HEK293 (cell line): ENCODE results near the gene CNN1.
A peak's percentile ranks its signal among the peaks of the same experiment; 100 is the strongest.

Experiments used
- CTCF ChIA-PET: fragments of 350-600 bp; formaldehyde crosslinking; extraction: SDS; loops from one replicate; lab custom pipeline; 2021; ENCODE audit warnings: antibody characterized with exemption; lab: Yijun Ruan, JAX
- POLR2A ChIA-PET: fragments of 300-600 bp; formaldehyde crosslinking; extraction: SDS; loops from one replicate; lab custom pipeline; 2020; ENCODE audit warnings: antibody characterized with exemption, inconsistent platforms; lab: Yijun Ruan, JAX
- H3K27ac ChIP-seq: fragments of 200-500 bp; sonication (Bioruptor generic); 2 replicates; pipeline ENCODE4 v1.5.1; 2014; ENCODE audit warnings: low read depth, low read length, control low read depth, inconsistent platforms; ENCODE audit errors: extremely low read depth
- H3K36me3 ChIP-seq, 2 experiments: fragments of 200-500 bp in 1 of 2; sonication (Bioruptor generic) in 1 of 2; 1 replicate in 1 of 2; 2 replicates in 1 of 2; pipeline ENCODE4 v1.5.1; 2014 to 2017; ENCODE audit warnings: inconsistent platforms in 2 of 2, low read length in 2 of 2; ENCODE audit not compliant: control insufficient read depth in 2 of 2, insufficient read depth in 1 of 2
- H3K4me1 ChIP-seq: fragments of 200-500 bp; sonication (Bioruptor generic); 2 replicates; pipeline ENCODE4 v1.5.1; 2014; ENCODE audit warnings: mild to moderate bottlenecking, low read length, inconsistent platforms; ENCODE audit not compliant: control insufficient read depth, insufficient read depth
- H3K4me3 ChIP-seq: 2 replicates; pipeline ENCODE4 v1.5.1; 2011; ENCODE audit warnings: low read depth, mild to moderate bottlenecking, control low read depth, low read length, moderate library complexity
- H3K9me3 ChIP-seq: fragments of 200-500 bp; sonication (Bioruptor generic); 2 replicates; pipeline ENCODE4 v1.5.1; 2014; ENCODE audit warnings: low read depth, low read length, inconsistent platforms; ENCODE audit not compliant: control insufficient read depth, insufficient read depth
- BCL11B ChIP-seq: fragments of 450-650 bp; formaldehyde crosslinking; IDR thresholded peaks from 2 replicates; pipeline ENCODE4 v1.5.1; 2016; ENCODE audit warnings: low read depth, missing biosample characterization, missing genetic modification characterization
- GLI2 ChIP-seq: fragments of 450-650 bp; formaldehyde crosslinking; IDR thresholded peaks from 2 replicates; pipeline ENCODE4; 2017; ENCODE audit warnings: missing biosample characterization, missing genetic modification characterization, low read depth, borderline replicate concordance
- PRDM1 ChIP-seq: fragments of 450-650 bp; formaldehyde crosslinking; IDR thresholded peaks from 2 replicates; pipeline ENCODE4; 2016; ENCODE audit warnings: missing biosample characterization, missing genetic modification characterization
- REPIN1 ChIP-seq: fragments of 450-650 bp; formaldehyde crosslinking; IDR thresholded peaks from 2 replicates; pipeline ENCODE4 v1.5.1; 2017; ENCODE audit warnings: missing biosample characterization, missing genetic modification characterization, low read depth
- ZFHX2 ChIP-seq: fragments of 450-650 bp; formaldehyde crosslinking; conservative IDR thresholded peaks from 2 replicates; pipeline ENCODE4 v1.5.1; 2016; ENCODE audit warnings: missing biosample characterization, missing genetic modification characterization
- ZFP37 ChIP-seq: fragments of 450-650 bp; formaldehyde crosslinking; IDR thresholded peaks from 2 replicates; pipeline ENCODE4 v1.5.1; 2016; ENCODE audit warnings: missing biosample characterization, missing genetic modification characterization
- ZNF114 ChIP-seq: fragments of 450-650 bp; formaldehyde crosslinking; IDR thresholded peaks from 2 replicates; pipeline ENCODE4 v1.5.0; 2017; ENCODE audit warnings: missing biosample characterization, missing genetic modification characterization
- ZNF19 ChIP-seq: fragments of 450-650 bp; formaldehyde crosslinking; IDR thresholded peaks from 2 replicates; pipeline ENCODE4; 2016; ENCODE audit warnings: missing biosample characterization, missing genetic modification characterization, low read depth
- ZNF311 ChIP-seq: fragments of 450-650 bp; formaldehyde crosslinking; IDR thresholded peaks from 2 replicates; pipeline ENCODE4 v1.5.1; 2017; ENCODE audit warnings: missing biosample characterization, missing genetic modification characterization, borderline replicate concordance
- ZNF354C ChIP-seq: fragments of 450-650 bp; formaldehyde crosslinking; IDR thresholded peaks from 2 replicates; pipeline ENCODE4 v1.5.1; 2016; ENCODE audit warnings: missing biosample characterization, missing genetic modification characterization, low read depth, borderline replicate concordance
- ZNF366 ChIP-seq: fragments of 450-650 bp; formaldehyde crosslinking; conservative IDR thresholded peaks from 2 replicates; pipeline ENCODE4 v1.5.1; 2016; ENCODE audit warnings: missing biosample characterization, missing genetic modification characterization
- ZNF501 ChIP-seq: fragments of 450-650 bp; formaldehyde crosslinking; IDR thresholded peaks from 2 replicates; pipeline ENCODE4 v1.5.1; 2016; ENCODE audit warnings: missing biosample characterization, missing genetic modification characterization
- ZNF521 ChIP-seq: fragments of 450-650 bp; formaldehyde crosslinking; IDR thresholded peaks from 2 replicates; pipeline ENCODE4 v1.5.1; 2017; ENCODE audit warnings: missing biosample characterization, mild to moderate bottlenecking, missing genetic modification characterization
- ZNF555 ChIP-seq: fragments of 450-650 bp; formaldehyde crosslinking; conservative IDR thresholded peaks from 2 replicates; pipeline ENCODE4 v1.5.1; 2017; ENCODE audit warnings: missing biosample characterization, mild to moderate bottlenecking, missing genetic modification characterization, inconsistent platforms
- ZNF560 ChIP-seq: fragments of 450-650 bp; formaldehyde crosslinking; IDR thresholded peaks from 2 replicates; pipeline ENCODE4 v1.5.1; 2017; ENCODE audit warnings: missing biosample characterization, missing genetic modification characterization, borderline replicate concordance
- ZNF561 ChIP-seq: fragments of 450-650 bp; IDR thresholded peaks from 2 replicates; pipeline ENCODE4 v1.5.1; 2018; ENCODE audit warnings: missing biosample characterization, missing genetic modification characterization, borderline replicate concordance
- ZNF600 ChIP-seq: fragments of 450-650 bp; formaldehyde crosslinking; IDR thresholded peaks from 2 replicates; pipeline ENCODE4 v1.5.1; 2016; ENCODE audit warnings: missing biosample characterization, missing genetic modification characterization
- ZNF624 ChIP-seq: fragments of 450-650 bp; formaldehyde crosslinking; IDR thresholded peaks from 2 replicates; pipeline ENCODE4 v1.5.1; 2017; ENCODE audit warnings: missing biosample characterization, missing genetic modification characterization
- ZNF629 ChIP-seq: fragments of 450-650 bp; formaldehyde crosslinking; IDR thresholded peaks from 2 replicates; pipeline ENCODE4 v1.5.1; 2017; ENCODE audit warnings: missing biosample characterization, missing genetic modification characterization
- ZSCAN23 ChIP-seq: fragments of 450-650 bp; formaldehyde crosslinking; IDR thresholded peaks from 2 replicates; pipeline ENCODE4 v1.5.1; 2016; ENCODE audit warnings: missing biosample characterization, missing genetic modification characterization
- TF ChIP-seq, protein P1 (sequence below): fragments of 450-650 bp; formaldehyde crosslinking; IDR thresholded peaks from 2 replicates; pipeline ENCODE4 v1.5.1; 2016; ENCODE audit warnings: missing biosample characterization, missing genetic modification characterization
- TF ChIP-seq, protein P2 (sequence below): fragments of 450-650 bp; IDR thresholded peaks from 2 replicates; pipeline ENCODE4 v1.5.1; 2018; ENCODE audit warnings: missing biosample characterization, missing genetic modification characterization
- TF ChIP-seq, protein P3 (sequence below): fragments of 450-650 bp; formaldehyde crosslinking; IDR thresholded peaks from 2 replicates; pipeline ENCODE4 v1.5.1; 2016; ENCODE audit warnings: missing biosample characterization, missing genetic modification characterization
- TF ChIP-seq, protein P4 (sequence below): fragments of 450-650 bp; formaldehyde crosslinking; IDR thresholded peaks from 2 replicates; pipeline ENCODE4 v1.5.1; 2016; ENCODE audit warnings: missing biosample characterization, missing genetic modification characterization
- TF ChIP-seq, protein P5 (sequence below): sonication (generic); formaldehyde crosslinking; IDR thresholded peaks from 2 replicates; pipeline ENCODE4 v1.8.1; 2022; ENCODE audit warnings: mild to moderate bottlenecking, moderate library complexity, missing genetic modification reagents

The CNN1 gene

DNA sequence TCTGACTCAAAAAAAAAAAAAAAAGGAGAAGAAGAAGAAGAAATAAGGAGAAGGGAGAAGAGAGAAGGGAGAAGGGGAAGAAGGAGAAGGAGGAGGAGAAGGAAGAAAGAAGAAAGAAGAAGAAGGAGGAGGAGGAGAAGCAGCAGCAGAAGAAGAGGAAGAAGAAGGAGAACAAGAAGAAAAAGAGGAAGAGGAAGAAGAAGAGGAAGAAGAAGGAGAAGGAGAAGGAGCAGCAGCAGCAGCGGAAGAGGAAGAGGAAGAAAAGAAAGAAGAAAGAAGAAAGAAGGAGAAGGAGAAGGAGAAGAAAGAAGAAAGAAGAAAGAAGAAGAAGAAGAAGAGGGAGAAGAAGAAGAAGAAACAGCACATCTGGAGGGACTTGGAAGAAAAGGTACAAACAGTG is 4.1 kb upstream of the CNN1 start:
- no peaks in the 10 kb centered on the region for H3K36me3 ChIP-seq
- ChIA-PET CTCF (interaction anchor here (0.6 kb wide), 1 partner anchor 9 kb away, joined by 5 read pairs; no protein-coding TSS in a partner anchor), POLR2A (interaction anchor here (0.7 kb wide), 1 partner anchor 20 kb away, joined by 4 read pairs; no protein-coding TSS in a partner anchor)
- no peaks in the 10 kb centered on the region for H3K4me1 ChIP-seq
- H3K27ac ChIP-seq, result no peak overlapping the region
- H3K4me3 ChIP-seq, result no peak overlapping the region
- peak; percentile 99 for TF ChIP-seq ZNF366 (tag by site-specific recombination)
- TF ChIP-seq PRDM1, result peak; percentile 25; the same call in 1 of the 2 replicates
- TF ChIP-seq, protein P1, sequence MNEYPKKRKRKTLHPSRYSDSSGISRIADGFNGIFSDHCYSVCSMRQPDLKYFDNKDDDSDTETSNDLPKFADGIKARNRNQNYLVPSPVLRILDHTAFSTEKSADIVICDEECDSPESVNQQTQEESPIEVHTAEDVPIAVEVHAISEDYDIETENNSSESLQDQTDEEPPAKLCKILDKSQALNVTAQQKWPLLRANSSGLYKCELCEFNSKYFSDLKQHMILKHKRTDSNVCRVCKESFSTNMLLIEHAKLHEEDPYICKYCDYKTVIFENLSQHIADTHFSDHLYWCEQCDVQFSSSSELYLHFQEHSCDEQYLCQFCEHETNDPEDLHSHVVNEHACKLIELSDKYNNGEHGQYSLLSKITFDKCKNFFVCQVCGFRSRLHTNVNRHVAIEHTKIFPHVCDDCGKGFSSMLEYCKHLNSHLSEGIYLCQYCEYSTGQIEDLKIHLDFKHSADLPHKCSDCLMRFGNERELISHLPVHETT (tag by site-specific recombination), result 0 out of 2 replicates have a peak, but pooled peaks have one; percentile 58
- no peak for TF ChIP-seq ZNF624 (tag by site-specific recombination)
- TF ChIP-seq, protein P2, sequence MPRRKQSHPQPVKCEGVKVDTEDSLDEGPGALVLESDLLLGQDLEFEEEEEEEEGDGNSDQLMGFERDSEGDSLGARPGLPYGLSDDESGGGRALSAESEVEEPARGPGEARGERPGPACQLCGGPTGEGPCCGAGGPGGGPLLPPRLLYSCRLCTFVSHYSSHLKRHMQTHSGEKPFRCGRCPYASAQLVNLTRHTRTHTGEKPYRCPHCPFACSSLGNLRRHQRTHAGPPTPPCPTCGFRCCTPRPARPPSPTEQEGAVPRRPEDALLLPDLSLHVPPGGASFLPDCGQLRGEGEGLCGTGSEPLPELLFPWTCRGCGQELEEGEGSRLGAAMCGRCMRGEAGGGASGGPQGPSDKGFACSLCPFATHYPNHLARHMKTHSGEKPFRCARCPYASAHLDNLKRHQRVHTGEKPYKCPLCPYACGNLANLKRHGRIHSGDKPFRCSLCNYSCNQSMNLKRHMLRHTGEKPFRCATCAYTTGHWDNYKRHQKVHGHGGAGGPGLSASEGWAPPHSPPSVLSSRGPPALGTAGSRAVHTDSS (tag by site-specific recombination), result peak; percentile 84
- no peak for TF ChIP-seq ZNF561
- no peaks in the 10 kb centered on the region for H3K9me3 ChIP-seq

DNA sequence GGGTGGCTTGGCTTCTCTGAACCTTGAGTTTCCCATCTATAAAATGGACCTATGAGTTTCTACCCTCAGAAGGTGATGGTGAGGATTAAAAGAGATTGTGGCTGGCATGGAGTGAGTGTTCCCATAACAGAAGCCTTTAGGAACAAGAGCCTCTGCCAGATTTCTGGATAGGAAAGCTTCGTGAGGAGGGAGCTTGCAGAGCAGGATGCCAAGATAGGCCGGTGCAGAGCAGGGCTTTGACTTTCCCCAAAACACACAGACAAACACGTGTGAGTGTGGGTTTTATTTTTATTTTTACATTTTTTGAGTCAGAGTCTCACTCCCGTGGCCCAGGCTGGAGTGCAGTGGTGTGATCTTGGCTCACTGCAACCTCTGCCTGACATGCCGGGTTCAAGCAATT is 3.7 kb upstream of the CNN1 start:
- Histone ChIP-seq H3K36me3 (no peaks in the 10 kb centered on the region), H3K4me1 (no peaks in the 10 kb centered on the region), H3K4me3 (no peak overlapping the region), H3K27ac (no peak overlapping the region), H3K9me3 (no peaks in the 10 kb centered on the region)
- CTCF ChIA-PET, result no interaction called here
- POLR2A ChIA-PET, result no interaction called here
- TF ChIP-seq ZNF366 (tag by site-specific recombination), result peak; percentile 31
- peak; percentile 49 for TF ChIP-seq ZNF555 (tag by site-specific recombination)
- TF ChIP-seq ZNF521 (tag by site-specific recombination), result no peak
- peak; percentile 25; the same call in 1 of the 2 replicates for TF ChIP-seq ZNF600

DNA sequence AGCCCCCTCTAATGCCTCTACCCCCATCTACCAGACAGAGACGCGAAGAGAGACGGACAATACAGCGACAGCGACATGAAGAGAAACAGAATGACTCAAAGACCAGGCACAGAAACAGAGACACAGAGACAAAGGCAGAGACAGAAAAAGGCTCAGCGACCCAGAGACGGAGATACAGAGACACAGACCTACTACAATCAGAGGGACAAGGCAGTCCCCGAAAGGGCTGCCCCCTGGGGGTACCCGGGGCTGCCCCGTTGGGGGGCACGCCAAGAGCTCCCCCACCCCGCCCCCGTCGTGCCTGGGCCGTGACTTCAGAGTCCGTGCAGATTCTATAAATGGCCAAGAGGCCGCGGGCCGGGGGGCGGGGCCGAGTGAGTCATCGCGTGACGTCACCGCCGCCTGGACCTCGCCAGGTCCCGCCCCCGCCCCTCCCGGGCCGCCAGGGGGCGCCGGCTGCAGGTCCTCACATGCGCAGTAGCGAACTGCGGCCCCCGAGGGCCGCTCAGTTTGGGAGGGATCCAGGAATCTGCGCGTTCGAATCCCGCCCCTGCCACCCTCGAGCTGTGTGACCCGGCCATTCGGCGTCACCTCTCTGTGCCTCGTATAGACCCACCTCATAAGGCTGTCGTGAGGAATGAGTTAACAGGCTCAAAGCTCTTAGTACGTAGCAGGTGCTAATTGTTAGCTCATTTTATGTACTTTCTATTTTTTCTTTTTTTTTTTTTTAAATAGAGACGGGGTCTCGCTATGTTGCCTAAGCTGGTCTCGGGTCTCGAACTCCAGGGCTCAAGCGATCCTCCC is 2.7 kb upstream of the CNN1 start:
- no peaks in the 10 kb centered on the region for H3K4me1 ChIP-seq
- CTCF ChIA-PET, result interaction anchor here (0.5 to 1.3 kb wide), 14 partner anchors 8 to 1201 kb away, joined by 3 to 5 read pairs (median 3); no protein-coding TSS in a partner anchor
- POLR2A ChIA-PET, result interaction anchor here (0.6 to 1.4 kb wide), 4 partner anchors 16 to 69 kb away, joined by 3 to 5 read pairs (median 4); partner anchors contain the start of gene ELOF1
- H3K9me3 ChIP-seq, result no peaks in the 10 kb centered on the region
- H3K4me3 ChIP-seq, result peak overlapping the region; percentile 28
- no peaks in the 10 kb centered on the region for H3K36me3 ChIP-seq
- H3K27ac ChIP-seq, result no peak overlapping the region
- TF ChIP-seq GLI2 (tag by site-specific recombination) (no peak), BCL11B (tag by site-specific recombination) (no peak), ZSCAN23 (tag by site-specific recombination) (no peak; the same call in 1 of the 2 replicates), ZNF114 (tag by site-specific recombination) (no peak), REPIN1 (tag by site-specific recombination) (0 out of 2 replicates have a peak, but pooled peaks have one; percentile 16), ZNF629 (tag by site-specific recombination) (peak; percentile 97), ZNF560 (no peak), ZNF311 (no peak), ZNF19 (tag by site-specific recombination) (no peak), ZFP37 (no peak), ZNF521 (tag by site-specific recombination) (no peak), ZNF354C (tag by site-specific recombination) (no peak), ZFHX2 (peak; percentile 72), ZNF501 (tag by site-specific recombination) (peak; percentile 18; the same call in 1 of the 2 replicates)
- TF ChIP-seq, protein P3, sequence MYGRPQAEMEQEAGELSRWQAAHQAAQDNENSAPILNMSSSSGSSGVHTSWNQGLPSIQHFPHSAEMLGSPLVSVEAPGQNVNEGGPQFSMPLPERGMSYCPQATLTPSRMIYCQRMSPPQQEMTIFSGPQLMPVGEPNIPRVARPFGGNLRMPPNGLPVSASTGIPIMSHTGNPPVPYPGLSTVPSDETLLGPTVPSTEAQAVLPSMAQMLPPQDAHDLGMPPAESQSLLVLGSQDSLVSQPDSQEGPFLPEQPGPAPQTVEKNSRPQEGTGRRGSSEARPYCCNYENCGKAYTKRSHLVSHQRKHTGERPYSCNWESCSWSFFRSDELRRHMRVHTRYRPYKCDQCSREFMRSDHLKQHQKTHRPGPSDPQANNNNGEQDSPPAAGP (tag by site-specific recombination), result peak; percentile 74
- TF ChIP-seq, protein P4, sequence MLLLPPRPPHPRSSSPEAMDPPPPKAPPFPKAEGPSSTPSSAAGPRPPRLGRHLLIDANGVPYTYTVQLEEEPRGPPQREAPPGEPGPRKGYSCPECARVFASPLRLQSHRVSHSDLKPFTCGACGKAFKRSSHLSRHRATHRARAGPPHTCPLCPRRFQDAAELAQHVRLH, result peak; percentile 98
- TF ChIP-seq, protein P5, sequence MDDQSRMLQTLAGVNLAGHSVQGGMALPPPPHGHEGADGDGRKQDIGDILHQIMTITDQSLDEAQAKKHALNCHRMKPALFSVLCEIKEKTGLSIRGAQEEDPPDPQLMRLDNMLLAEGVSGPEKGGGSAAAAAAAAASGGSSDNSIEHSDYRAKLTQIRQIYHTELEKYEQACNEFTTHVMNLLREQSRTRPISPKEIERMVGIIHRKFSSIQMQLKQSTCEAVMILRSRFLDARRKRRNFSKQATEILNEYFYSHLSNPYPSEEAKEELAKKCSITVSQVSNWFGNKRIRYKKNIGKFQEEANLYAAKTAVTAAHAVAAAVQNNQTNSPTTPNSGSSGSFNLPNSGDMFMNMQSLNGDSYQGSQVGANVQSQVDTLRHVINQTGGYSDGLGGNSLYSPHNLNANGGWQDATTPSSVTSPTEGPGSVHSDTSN (CRISPR knock-in tag), result no peak
